MCF 10A (cell line): ENCODE measurements around the gene PIEZO1. TPM values are rescaled to one million over a fixed set of nuclear protein-coding genes. Genes with fewer than 3 reads are reported as not detected.
A peak's percentile ranks its signal among the peaks of the same experiment; 100 is the strongest.

ENCODE experiments used
- BruUV-seq: library from RNA; stranded (reverse); fragments of 400-500 nt; replicated peaks from 2 replicates; lab custom pipeline; 2021; lab: Mats Ljungman, UMichigan
- CTCF ChIA-PET: fragments of 300-600 bp; sonication (Branson Sonifier 250); formaldehyde crosslinking; extraction: SDS; loops from one replicate; lab custom pipeline; 2021; ENCODE audit warnings: antibody characterized with exemption, inconsistent platforms; lab: Yijun Ruan, JAX
- POLR2A ChIA-PET: fragments of 300-600, 350-650 bp; sonication (Branson Sonifier 250); formaldehyde crosslinking; extraction: SDS; loops from one replicate; lab custom pipeline; 2020; ENCODE audit warnings: antibody characterized with exemption, inconsistent platforms; lab: Yijun Ruan, JAX
- DNase-seq: peaks from one replicate; pipeline ENCODE4 v3.0.0-alpha.2; 2018; ENCODE audit not compliant: unreplicated experiment
- H3K27ac Mint-ChIP-seq: one replicate; pipeline ENCODE4 v1.8.0; 2022; ENCODE audit warnings: mild to moderate bottlenecking, low read depth, mixed read lengths; ENCODE audit not compliant: unreplicated experiment
- H3K27me3 Mint-ChIP-seq: one replicate; pipeline ENCODE4 v1.8.0; 2022; ENCODE audit warnings: mixed read lengths; ENCODE audit not compliant: insufficient read depth, unreplicated experiment
- H3K36me3 Mint-ChIP-seq: one replicate; pipeline ENCODE4 v1.8.0; 2022; ENCODE audit warnings: mild to moderate bottlenecking, moderate library complexity, mixed read lengths; ENCODE audit not compliant: insufficient read depth, unreplicated experiment
- H3K4me1 Mint-ChIP-seq: one replicate; pipeline ENCODE4 v1.8.0; 2022; ENCODE audit warnings: mixed read lengths; ENCODE audit not compliant: insufficient read depth, unreplicated experiment
- H3K4me3 Mint-ChIP-seq: one replicate; pipeline ENCODE4 v1.8.0; 2022; ENCODE audit warnings: mild to moderate bottlenecking, moderate library complexity, mixed read lengths; ENCODE audit not compliant: unreplicated experiment
- H3K9me3 Mint-ChIP-seq: one replicate; pipeline ENCODE4 v1.8.0; 2022; ENCODE audit warnings: mixed read lengths; ENCODE audit not compliant: unreplicated experiment
- CTCF ChIP-seq: fragments of 200-600 bp; IDR thresholded peaks from one replicate; pipeline ENCODE4 v1.8.0; 2022; ENCODE audit warnings: antibody characterized with exemption, mild to moderate bottlenecking; ENCODE audit not compliant: unreplicated experiment
- intact Hi-C: fragments of 100-400 bp; cut with micrococcal nuclease; formaldehyde crosslinking; loops from 2 replicates; pipeline ENCODE4 v1.14.1; 2022
- total RNA-seq: library from RNA; stranded (reverse); gene quantifications from 2 replicates; pipeline ENCODE4 v1.2.3, GENCODE V29; 2022

The PIEZO1 gene
- total RNA-seq, 1 experiment from 2014 or later: 193 TPM

GRCh38 chr16:88758227-88758943, 26.6 kb downstream of the PIEZO1 start:
- intact Hi-C loops: no loop called here
- Mint-ChIP-seq H3K4me3 (no peak overlapping the region), H3K27me3 (no peaks in the 10 kb centered on the region), H3K9me3 (no peaks in the 10 kb centered on the region), H3K27ac (peak overlapping the region; percentile 27), H3K4me1 (peaks cover 8% of the 10 kb centered on the region), H3K36me3 (peaks cover 7% of the 10 kb centered on the region)
- no peak for TF ChIP-seq CTCF
- BruUV-seq: no TSS peak
- DNase-seq: no peak
- CTCF ChIA-PET: interaction anchor here (1.1 to 2.3 kb wide), 3 partner anchors 15 to 25 kb away, joined by 3 to 10 read pairs (median 4); no protein-coding TSS in a partner anchor
- POLR2A ChIA-PET: interaction anchor here (1.2 to 1.8 kb wide), 3 partner anchors 9 to 25 kb away, joined by 4 to 6 read pairs (median 4); no protein-coding TSS in a partner anchor

- peak overlapping the region; percentile 23 for H3K27ac Mint-ChIP-seq
- no peaks in the 10 kb centered on the region for H3K9me3 Mint-ChIP-seq
- peaks cover 13% of the 10 kb centered on the region for H3K36me3 Mint-ChIP-seq
- TF ChIP-seq CTCF: peak; percentile 40
- ChIA-PET CTCF (interaction anchor here (0.5 to 3.2 kb wide), 12 partner anchors 10 to 680 kb away, joined by 3 to 19 read pairs (median 4); partner anchors contain the start of gene APRT), POLR2A (interaction anchor here (1.4 to 3.5 kb wide), 3 partner anchors 18 to 55 kb away, joined by 4 to 13 read pairs (median 6); no protein-coding TSS in a partner anchor)
- no peaks in the 10 kb centered on the region for H3K27me3 Mint-ChIP-seq
- H3K4me1 Mint-ChIP-seq: peaks cover 8% of the 10 kb centered on the region
- BruUV-seq: no TSS peak
- intact Hi-C loops: loop anchor here (1.0 kb wide), 1 partner anchor 27 kb away; no protein-coding TSS in a partner anchor
- no peak for DNase-seq
- no peak overlapping the region for H3K4me3 Mint-ChIP-seq
These were observed 29.1 kb downstream of the PIEZO1 start for GRCh38 chr16:88755745-88756443.

GRCh38 chr16:88754912-88755744, 29.9 kb downstream of the PIEZO1 start:
- Mint-ChIP-seq H3K9me3 (no peaks in the 10 kb centered on the region), H3K4me1 (peaks cover 8% of the 10 kb centered on the region), H3K36me3 (peaks cover 13% of the 10 kb centered on the region), H3K4me3 (peak overlapping the region; percentile 36), H3K27ac (peak overlapping the region; percentile 23), H3K27me3 (no peaks in the 10 kb centered on the region)
- DNase-seq: peak; percentile 75
- POLR2A ChIA-PET: interaction anchor here (0.7 to 3.5 kb wide), 5 partner anchors 18 to 846 kb away, joined by 3 to 13 read pairs (median 6); partner anchors contain the start of gene PIEZO1
- CTCF ChIA-PET: interaction anchor here (0.5 to 3.2 kb wide), 12 partner anchors 10 to 412 kb away, joined by 3 to 19 read pairs (median 4); partner anchors contain the start of gene APRT
- intact Hi-C loops: loop anchor here (1.0 kb wide), 1 partner anchor 28 kb away; no protein-coding TSS in a partner anchor
- no peak for TF ChIP-seq CTCF
- BruUV-seq: no TSS peak
